Muscle layer of duodenum (tissue), 2 donors: ENCODE measurements around the gene PVR.

Experiments used
- H3K27ac ChIP-seq: one replicate; pipeline ENCODE4 v1.7.0; 2013; ENCODE audit warnings: mild to moderate bottlenecking, low read length
- H3K27me3 ChIP-seq: one replicate; pipeline ENCODE4 v1.7.0; 2013; ENCODE audit warnings: low read depth, mild to moderate bottlenecking, control low read depth, low read length
- H3K36me3 ChIP-seq, 2 donors: one replicate each; pipeline ENCODE4 v1.7.0; 2013; ENCODE audit warnings: low read length in 2 of 2, control low read depth in 1 of 2, mild to moderate bottlenecking in 1 of 2; ENCODE audit not compliant: insufficient read depth in 2 of 2, control insufficient read depth in 1 of 2
- H3K4me1 ChIP-seq, 2 donors: one replicate each; pipeline ENCODE4 v1.7.0; 2013; ENCODE audit warnings: low read length in 2 of 2, mild to moderate bottlenecking in 2 of 2, control low read depth in 1 of 2, moderate library complexity in 1 of 2; ENCODE audit not compliant: insufficient read depth in 2 of 2, control insufficient read depth in 1 of 2
- H3K4me3 ChIP-seq, 2 donors: one replicate each; pipeline ENCODE4 v1.7.0; 2013; ENCODE audit warnings: low read length in 2 of 2, low read depth in 1 of 2, mild to moderate bottlenecking in 1 of 2
- H3K9me3 ChIP-seq, 2 donors: one replicate each; pipeline ENCODE4 v1.7.0; 2013; ENCODE audit warnings: low read length in 2 of 2, control low read depth in 1 of 2, mild to moderate bottlenecking in 1 of 2; ENCODE audit not compliant: control insufficient read depth in 1 of 2
- donor health status: healthy.

Gene PVR

DNA sequence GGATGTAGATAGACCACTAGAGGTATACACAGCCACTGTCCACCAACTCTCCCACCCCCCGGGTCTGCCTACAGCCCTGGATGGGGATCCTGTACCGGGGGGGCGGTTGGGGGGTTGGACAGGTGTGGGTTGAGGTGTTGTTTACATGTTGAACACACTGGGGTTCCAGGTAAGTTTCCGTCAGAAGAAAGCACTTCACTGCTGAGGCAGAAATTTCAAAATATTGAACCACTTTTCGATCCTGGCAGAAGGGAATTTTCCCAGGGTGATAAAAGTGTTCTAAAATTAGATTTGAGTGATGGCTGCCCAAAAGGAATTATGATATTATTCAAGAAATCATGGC is 48.6 kb downstream of the PVR start:
- H3K36me3 ChIP-seq: no peaks in the 10 kb centered on the region
- no peaks in the 10 kb centered on the region for H3K27me3 ChIP-seq
- no peaks in the 10 kb centered on the region for H3K9me3 ChIP-seq
- peaks cover 0 to 4% of the 10 kb centered on the region in 2 donors for H3K4me1 ChIP-seq
- no peak overlapping the region for H3K4me3 ChIP-seq
- peak overlapping the region; percentile 61 for H3K27ac ChIP-seq

DNA sequence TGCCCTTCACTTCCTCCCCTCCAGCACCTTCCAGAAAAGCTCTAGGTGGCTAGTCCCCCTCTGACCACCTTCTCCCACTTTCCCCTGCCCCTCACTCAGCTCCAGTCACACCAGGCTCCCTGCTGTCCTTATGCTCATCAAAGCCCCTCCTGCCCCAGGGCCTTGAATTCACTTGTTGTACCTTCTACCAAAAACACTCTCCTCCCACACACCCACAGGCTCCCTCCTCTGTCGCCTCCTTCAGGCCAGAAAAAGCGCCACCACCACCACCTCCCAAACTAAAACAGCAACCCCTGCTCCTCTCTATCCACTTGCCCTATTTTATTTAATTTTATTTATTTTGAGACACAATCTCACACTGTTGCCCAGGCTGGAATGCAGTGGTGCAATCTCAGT is 50.5 kb downstream of the PVR start:
- H3K27me3 ChIP-seq: no peaks in the 10 kb centered on the region
- peak overlapping the region; percentile 45 for H3K27ac ChIP-seq
- no peaks in the 10 kb centered on the region for H3K9me3 ChIP-seq
- H3K4me1 ChIP-seq: peaks cover 0 to 4% of the 10 kb centered on the region in 2 donors
- no peaks in the 10 kb centered on the region for H3K36me3 ChIP-seq
- H3K4me3 ChIP-seq: no peak overlapping the region

DNA sequence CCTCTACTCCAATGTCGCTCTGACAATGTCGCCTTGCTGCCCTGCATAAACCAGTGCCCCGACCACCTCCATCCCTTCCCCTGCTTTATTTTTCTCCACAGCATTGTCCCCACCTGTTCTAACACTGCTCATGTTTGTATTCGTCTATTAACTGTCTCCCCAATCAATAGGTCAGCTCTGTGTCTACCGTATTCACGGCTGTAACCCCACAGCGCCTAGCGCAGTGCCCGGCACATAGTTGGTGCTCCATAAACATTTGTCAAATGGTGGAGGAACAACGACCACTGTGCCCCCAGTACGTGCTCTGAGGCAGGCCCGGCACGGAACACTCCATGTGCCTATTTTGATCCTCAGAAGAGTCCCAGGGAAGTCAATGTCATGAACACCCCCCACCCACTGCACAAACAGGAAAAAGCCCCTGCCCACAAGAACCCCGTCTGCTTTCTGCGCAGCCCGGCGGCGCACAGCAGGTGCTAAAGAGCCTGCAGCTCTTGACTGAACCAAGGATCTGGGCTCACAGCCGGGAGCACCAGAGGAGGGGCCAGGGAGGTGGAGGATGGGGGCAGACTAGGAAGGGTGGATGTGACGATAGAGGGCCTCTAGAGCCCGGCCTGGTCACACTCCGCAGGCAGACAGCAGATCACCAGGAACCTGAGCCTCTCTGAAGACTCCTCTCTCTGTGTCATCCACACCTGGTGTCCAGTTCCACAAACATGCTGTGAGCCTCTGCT is 53.4 kb downstream of the PVR start:
- H3K27me3 ChIP-seq: no peaks in the 10 kb centered on the region
- no peak overlapping the region for H3K27ac ChIP-seq
- no peaks in the 10 kb centered on the region for H3K4me1 ChIP-seq
- H3K9me3 ChIP-seq: no peaks in the 10 kb centered on the region
- H3K4me3 ChIP-seq: no peak overlapping the region
- no peaks in the 10 kb centered on the region for H3K36me3 ChIP-seq

DNA sequence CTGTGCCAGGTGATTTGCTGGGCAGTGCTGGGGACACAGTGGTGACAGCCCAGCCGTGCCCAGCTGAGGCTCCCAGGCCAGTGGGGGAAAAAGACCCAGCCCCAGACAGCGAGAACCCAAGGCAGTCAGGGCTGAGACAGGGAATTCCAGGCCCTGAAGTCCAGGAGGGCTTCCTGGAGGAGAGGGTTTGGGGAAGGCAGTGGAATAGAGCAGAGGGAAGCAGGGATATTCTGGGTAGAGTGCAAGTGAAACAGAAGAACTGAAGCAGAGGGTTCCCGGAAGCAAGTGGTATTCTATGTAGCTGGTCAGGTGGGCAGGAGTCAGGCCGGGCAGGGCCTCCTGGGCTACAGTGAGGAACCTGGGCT is 53.9 kb downstream of the PVR start:
- no peaks in the 10 kb centered on the region for H3K9me3 ChIP-seq
- H3K36me3 ChIP-seq: no peaks in the 10 kb centered on the region
- H3K4me3 ChIP-seq: no peak overlapping the region
- H3K27ac ChIP-seq: no peak overlapping the region
- no peaks in the 10 kb centered on the region for H3K4me1 ChIP-seq
- no peaks in the 10 kb centered on the region for H3K27me3 ChIP-seq

DNA sequence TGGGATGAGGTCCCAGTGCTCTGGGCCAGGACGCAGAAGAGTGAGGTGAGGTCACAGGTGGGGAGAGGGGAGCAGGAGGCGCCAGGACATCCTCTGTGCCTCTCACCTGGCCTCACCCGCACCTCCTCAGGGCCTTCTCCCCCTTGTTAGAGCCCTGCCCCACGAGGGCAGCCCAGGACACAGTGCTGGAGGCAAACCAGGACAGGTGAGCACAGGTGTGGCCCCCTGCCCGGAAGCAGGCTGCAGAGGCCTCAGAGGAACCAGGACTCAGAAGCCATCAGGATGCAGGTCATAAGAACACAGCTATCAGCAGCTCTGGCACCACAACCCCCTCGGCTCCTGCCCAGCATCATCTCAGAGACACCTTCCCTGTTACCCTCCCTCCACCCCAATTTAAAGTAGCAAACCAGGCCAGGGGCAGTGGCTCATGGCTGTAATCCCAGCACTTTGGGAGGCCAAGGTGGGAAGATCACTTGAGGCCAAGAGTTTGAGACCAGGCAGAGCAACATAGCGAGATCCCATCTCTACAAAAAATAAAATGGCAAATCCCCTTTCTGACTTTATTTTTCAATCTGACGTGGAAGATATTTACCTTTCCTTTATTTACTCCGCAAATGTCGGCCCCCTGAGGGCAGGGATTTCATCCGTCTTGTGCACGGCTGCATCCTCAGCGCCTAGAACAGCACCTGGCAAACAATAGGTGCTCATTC is 54.9 kb downstream of the PVR start, which contains the start of gene CEACAM16:
Gene CEACAM16 (plus strand): TSS at position 660 of the 710 bp plus-strand sequence. CDS start 2,306 bp downstream, outside the sequence.
- H3K4me3 ChIP-seq: no peak within 1 kb of the TSS
- no peak within 1 kb of the TSS for H3K27ac ChIP-seq
- H3K9me3 ChIP-seq: no peaks in the 10 kb centered on the region
- H3K4me1 ChIP-seq: no peaks in the 10 kb centered on the region
- H3K27me3 ChIP-seq: no peaks in the 10 kb centered on the region
- H3K36me3 ChIP-seq: no peaks in the 10 kb centered on the region

DNA sequence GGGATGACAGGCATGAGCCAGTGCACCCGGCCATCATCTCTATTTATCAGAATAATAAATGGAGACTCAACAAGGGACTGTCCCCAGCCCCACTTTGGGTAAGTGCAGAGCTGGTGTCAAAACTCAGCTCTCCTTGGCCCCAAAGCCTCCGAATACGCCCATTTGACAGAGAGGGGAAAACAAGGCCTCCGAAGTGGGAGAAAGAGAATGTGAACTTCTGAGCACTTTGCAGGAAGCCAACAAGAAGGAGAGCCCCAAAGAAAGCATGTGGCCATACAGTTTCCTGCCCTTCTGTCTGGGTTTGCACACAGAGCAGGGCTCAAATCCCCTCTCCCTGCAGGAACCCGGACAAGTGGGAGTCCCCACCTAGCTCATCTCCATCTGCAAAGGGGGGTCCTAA is 56.8 kb downstream of the PVR start:
- Histone ChIP-seq H3K27me3 (no peaks in the 10 kb centered on the region), H3K4me3 (no peak overlapping the region), H3K27ac (no peak overlapping the region), H3K4me1 (no peaks in the 10 kb centered on the region), H3K36me3 (no peaks in the 10 kb centered on the region), H3K9me3 (no peaks in the 10 kb centered on the region)

DNA sequence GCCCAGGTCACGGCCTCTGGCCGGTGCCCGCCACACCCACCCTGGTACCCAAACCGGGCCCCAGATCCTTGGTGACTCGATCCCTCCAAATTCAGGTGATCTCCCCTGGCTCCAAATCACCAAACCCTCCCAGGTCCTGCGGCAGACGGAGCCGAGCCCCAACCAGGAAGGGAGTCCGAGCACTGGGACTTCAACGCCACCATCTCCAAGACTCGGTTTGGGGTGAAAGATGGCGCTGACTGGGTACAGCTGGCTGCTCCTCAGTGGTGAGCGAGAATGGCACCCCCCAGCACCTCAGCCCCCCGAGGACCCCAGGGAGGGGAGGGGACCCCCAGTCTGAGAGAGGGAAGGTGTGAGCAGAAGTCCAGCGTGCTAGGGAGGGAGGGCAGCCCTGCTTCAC is 57.5 kb downstream of the PVR start:
- Histone ChIP-seq H3K9me3 (no peaks in the 10 kb centered on the region), H3K27ac (no peak overlapping the region), H3K36me3 (no peaks in the 10 kb centered on the region), H3K4me1 (no peaks in the 10 kb centered on the region), H3K27me3 (no peaks in the 10 kb centered on the region), H3K4me3 (no peak overlapping the region)

DNA sequence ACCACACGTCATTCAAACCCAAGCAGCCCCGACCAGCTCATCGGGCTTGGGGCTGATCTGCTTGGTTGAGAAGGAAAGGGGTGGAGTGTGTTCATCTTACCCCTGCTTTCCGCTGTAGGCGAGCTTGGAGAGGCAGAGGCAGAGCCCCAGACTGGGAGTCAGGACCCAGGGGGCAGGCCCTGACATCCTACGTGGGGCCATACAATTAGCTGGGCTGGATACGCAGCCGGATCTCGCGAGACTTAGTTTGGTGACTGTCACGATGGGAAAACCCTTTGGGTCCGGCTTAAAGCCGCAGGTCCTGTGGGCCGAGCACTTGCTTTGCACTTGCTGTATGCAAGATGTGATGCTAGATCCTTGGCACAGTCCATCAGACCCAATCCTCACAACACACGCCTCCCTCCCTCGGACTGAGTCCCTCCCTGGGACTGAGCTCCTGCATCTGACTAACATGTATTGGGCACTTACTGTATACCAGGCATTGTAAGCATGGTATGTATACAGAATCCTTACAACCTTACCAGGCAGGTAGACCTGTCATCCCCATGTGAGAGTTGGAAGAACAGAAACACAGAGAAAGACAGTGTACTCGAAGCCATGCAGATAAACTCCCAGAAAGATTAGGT is 59.0 kb downstream of the PVR start:
- Histone ChIP-seq H3K27ac (no peak overlapping the region), H3K27me3 (no peaks in the 10 kb centered on the region), H3K4me1 (no peaks in the 10 kb centered on the region), H3K36me3 (no peaks in the 10 kb centered on the region), H3K4me3 (no peak overlapping the region), H3K9me3 (no peaks in the 10 kb centered on the region)

DNA sequence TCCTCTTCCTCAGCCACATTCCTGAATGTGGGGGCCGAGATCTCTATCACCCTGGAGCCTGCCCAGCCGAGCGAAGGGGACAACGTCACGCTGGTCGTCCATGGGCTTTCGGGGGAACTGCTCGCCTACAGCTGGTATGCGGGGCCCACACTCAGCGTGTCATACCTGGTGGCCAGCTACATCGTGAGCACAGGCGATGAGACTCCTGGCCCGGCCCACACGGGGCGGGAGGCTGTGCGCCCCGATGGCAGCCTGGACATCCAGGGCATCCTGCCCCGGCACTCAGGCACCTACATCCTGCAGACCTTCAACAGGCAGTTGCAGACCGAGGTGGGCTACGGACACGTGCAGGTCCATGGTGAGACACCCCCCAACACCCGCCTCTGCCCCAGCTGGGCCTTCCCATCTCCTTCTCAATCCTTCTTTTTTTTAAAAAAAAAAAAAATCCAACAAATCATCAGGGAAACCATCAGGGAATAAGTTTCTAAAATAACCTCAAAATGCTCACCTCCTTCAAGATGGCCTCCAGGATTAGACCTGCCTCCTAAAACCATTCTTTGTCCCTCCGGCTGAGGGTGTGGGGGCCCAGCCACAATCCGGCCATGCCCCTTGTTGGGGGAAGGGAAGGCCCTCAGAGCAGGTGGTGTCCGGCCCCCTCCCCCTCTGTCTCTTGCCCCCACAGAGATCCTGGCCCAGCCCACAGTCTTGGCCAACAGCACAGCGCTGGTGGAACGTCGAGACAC is 59.8 kb downstream of the PVR start:
- Histone ChIP-seq H3K27me3 (no peaks in the 10 kb centered on the region), H3K27ac (no peak overlapping the region), H3K4me1 (no peaks in the 10 kb centered on the region), H3K36me3 (no peaks in the 10 kb centered on the region), H3K4me3 (no peak overlapping the region), H3K9me3 (no peaks in the 10 kb centered on the region)

DNA sequence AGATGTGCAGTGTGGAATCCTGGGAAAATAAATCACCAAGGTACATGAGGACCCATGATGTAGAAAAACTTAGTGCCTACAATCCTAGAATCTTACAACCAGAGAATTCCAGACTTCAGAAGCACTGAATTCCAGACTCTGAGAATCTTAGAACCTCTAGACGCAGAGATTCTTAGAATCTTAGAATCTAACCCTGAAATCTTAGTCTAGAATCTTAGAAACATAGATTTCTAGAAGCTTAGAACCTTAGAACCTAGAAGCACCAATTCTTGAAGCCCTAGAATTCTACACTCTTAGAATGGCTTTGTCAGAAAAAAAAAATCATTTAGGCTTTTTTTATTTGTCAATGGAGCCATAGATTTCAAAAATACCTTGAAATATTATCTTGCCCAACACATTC is 61.3 kb downstream of the PVR start:
- no peaks in the 10 kb centered on the region for H3K4me1 ChIP-seq
- H3K27ac ChIP-seq: no peak overlapping the region
- H3K27me3 ChIP-seq: no peaks in the 10 kb centered on the region
- H3K4me3 ChIP-seq: no peak overlapping the region
- H3K9me3 ChIP-seq: no peaks in the 10 kb centered on the region
- H3K36me3 ChIP-seq: no peaks in the 10 kb centered on the region

DNA sequence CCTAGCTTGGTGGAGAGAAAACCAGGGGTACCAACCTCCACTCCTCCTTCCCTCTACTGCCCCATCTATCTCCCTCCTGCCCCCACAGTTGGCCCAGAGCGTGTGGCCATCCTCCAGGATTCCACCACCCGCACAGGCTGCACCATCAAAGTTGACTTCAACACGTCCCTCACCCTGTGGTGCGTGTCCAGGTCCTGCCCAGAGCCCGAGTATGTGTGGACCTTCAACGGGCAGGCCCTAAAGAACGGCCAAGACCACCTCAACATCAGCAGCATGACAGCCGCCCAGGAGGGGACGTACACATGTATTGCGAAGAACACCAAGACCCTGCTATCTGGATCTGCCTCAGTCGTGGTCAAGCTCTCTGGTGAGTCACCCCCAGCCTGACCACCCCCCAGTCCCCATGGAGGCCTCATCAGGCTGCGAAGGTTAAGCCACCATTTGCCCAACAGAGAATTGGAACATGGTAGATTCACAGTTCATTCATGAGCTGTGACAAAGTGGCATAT is 61.8 kb downstream of the PVR start:
- no peaks in the 10 kb centered on the region for H3K9me3 ChIP-seq
- H3K4me3 ChIP-seq: no peak overlapping the region
- no peaks in the 10 kb centered on the region for H3K36me3 ChIP-seq
- H3K27ac ChIP-seq: no peak overlapping the region
- H3K4me1 ChIP-seq: no peaks in the 10 kb centered on the region
- H3K27me3 ChIP-seq: no peaks in the 10 kb centered on the region
